Astrocyte of the hippocampus (primary cell): Measurements from ENCODE around the gene MTX1.
"Not testable (repeated sequence)": the region's sequence is repeated elsewhere in the genome, so short reads cannot be mapped to it uniquely, and the experiment has no call there.

Source experiments
- DNase-seq: peaks from one replicate; pipeline ENCODE4 v3.0.0; 2011; ENCODE audit warnings: low read depth, low spot score

The MTX1 gene

GRCh38 chr1:155207806-155208540 lies 522 bp upstream of the MTX1 start, which contains the start of gene THBS3:
Gene THBS3 (minus strand): TSS chr1:155207897. CDS start chr1:155207876, 21 bp downstream.
- peak; percentile 91 for DNase-seq

DNA sequence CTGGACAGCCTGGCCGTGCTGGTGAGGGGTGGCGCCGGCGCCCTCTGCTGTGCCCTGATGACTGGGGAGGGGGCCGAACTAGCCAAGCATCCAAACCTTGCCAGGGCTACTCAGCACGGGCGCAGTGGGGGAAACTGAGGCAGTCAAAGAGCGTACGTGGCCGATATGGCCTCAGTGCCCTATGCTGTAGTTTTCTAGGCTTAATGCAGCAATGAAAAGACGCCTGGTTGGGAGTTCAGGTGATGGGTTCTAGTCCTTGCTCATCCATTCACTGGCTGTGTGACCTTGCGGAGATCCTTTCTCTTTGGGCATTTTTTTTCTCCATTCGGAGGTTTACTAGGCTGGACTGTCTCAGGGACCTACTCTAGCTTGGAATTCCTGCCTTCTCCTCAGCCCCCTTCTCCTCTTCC lies 822 bp downstream of the MTX1 start:
- DNase-seq, result no peak

DNA sequence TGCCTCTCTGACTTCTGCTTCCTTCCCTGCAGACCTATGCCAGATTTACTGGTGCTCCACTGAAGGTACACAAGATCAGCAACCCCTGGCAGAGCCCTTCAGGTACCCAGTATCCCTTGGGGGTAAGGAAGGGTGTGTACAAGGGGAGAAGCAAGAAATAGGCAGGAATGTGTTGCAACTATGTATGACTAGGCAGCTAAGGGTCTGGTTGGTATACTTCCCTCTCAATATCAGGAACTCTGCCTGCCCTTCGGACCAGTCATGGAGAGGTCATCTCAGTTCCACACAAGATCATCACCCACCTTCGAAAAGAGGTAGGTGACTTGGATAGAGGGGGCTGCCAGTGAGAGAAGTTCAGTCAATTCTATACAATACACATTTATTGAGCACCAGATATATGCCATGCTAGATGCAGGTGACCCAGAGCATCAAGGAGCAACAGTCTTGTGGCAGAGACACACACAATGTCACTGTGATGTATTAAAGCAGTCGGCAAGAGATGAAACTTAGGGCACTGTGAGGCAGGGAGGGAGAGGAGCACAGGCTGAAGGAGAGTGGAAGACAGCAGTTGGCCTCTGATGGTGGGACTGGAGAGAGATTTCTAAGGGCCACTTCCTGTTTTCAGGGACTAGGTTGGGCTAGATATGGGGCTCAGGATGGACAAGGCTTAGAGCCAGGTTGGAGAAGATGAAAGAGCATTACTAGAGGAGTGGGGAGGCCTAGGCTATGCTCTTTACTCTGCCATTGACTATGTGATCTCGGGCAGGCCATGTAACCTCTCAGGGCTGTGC lies 2.0 kb downstream of the MTX1 start:
- DNase-seq, result no peak

- DNase-seq, result peak; percentile 92
Measured at GRCh38 chr1:155211381-155212050, 3.0 kb downstream of the MTX1 start.

DNA sequence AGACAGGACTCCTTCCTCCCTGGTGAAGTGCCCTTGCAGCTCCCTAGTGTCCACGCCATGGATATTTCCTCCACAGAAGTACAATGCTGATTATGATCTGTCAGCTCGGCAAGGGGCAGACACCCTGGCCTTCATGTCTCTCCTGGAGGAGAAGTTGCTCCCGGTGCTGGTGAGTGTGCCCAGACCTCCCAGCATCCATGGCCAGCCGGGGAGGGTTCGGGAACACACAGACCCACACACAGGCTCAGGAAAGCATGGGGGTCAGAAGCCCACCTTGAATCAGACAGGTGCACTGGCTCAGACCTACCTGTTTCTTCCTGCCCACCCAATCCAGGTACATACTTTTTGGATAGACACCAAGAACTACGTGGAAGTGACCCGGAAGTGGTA lies 3.6 kb downstream of the MTX1 start:
- not testable (repeated sequence) for DNase-seq

DNA sequence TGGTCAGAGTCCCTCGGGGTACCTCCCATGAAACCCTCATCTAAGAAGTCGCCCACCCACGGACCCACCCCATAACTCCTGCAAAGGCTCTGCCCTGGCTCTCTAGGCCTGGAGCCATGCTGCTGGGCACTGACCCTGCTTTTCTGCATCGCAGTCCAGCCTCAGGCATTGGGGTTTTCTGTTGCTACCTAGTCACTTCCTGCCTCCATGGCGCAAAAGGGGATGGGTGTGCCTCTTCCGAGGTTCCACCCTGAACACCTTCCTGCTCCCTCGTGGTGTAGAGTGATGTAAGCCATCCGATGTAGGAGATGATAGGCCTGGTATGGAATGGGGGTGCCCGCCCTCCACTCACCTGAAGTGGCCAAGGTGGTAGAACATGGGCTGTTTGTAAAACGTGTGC lies 6.2 kb downstream of the MTX1 start:
- DNase-seq, result not testable (repeated sequence)

DNA sequence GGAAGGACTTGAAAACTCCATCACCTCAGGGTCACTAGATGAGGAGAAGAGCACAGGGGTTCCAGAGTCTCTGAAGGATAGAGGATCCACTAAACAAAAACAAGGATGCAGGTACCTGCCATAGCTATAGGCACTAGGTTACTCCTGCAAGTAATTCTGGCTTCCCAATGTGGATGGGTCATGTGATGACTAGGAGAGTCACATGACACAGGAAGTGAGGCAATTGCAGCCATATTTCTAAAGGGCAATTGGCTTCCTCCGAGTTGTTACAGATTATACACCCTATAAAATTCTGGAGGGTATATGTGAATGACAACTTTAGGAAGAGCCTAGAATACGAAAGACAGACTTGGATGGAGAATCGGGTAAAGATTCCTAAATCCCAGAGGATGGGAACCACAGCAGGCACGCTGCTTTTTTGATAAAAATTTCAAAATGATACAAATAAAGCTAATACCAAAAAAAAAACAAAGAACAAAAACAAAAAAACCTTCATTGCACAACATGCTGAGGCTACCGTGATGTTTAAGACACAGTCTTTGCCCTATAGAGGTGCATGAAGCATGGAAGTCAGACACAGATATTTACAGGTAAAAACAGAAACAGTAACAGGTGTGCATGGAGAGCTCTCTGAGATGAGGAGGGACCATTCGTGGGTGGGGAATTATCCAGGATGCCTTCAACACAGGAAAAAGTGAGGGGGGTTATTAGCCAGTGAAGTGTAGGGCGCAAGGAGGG lies 10.5 kb downstream of the MTX1 start:
- DNase-seq, result peak; percentile 55

- no peak for DNase-seq
Measured at GRCh38 chr1:155219592-155220031, 11.1 kb downstream of the MTX1 start.

- not testable (repeated sequence) for DNase-seq
Measured at GRCh38 chr1:155220211-155220965, 11.9 kb downstream of the MTX1 start.

- no peak for DNase-seq
Measured at GRCh38 chr1:155223047-155223446, 14.6 kb downstream of the MTX1 start.

- not testable (repeated sequence) for DNase-seq
Measured at GRCh38 chr1:155225404-155225759, 16.9 kb downstream of the MTX1 start.

- peak; percentile 90 for DNase-seq
Measured at GRCh38 chr1:155226188-155226909, 17.9 kb downstream of the MTX1 start.

DNA sequence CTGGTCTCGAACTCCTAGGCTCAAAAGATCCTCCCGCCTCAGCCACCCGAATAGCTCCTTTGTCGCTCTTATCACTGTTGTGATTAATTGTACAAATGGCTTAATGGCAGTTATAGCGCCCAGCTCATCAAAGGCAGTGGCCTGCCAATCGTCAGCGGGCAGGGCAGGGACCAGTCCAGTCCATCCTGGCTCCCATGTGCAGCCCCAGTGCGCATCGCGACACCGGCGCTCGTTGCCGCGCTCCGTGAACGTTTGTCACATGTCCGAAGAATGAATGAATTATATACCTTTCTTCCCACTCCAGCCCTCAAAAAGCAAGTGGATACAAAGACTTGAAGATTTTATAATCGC lies 18.4 kb downstream of the MTX1 start:
- peak; percentile 72 for DNase-seq

DNA sequence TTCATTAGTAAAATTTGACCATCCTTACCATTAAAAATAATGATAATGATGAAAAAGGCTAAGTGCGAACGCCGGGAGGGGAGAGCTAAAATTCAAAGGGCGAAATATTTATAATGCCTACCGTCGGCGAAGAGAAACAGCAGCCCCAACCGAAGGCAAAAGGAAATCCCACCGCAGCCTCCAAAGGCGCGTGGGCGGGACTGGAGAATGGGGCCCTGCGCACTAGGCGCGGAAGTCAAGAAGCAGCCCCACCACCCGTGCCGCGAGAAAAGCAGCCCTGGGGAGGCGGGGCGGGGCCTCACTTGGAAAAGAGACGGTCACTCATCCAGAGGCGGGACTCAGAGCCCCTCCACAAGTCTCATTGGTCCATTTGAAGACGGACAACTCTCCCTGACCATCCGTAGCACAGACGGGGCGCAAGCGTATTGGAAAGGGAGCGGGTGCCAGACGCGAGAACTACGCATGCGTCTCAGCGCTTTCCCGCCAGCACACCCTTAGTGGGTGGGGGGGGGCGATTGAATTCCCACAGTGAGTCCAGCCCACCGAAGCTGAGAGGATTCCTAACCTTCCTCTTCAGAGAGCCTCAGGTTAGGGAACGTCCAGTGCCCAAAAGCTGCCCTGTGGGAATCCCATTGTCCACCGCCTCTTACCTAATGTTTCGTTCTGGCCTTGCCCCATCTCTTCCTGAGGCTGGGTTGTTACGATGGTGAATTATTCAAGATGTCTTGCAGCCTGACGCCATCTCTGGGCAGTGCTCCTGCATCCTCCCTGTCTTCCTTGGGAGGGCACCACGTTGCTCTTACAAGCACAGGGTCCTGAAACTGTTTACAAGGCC lies 19.0 kb downstream of the MTX1 start:
- DNase-seq, result peak; percentile 99

DNA sequence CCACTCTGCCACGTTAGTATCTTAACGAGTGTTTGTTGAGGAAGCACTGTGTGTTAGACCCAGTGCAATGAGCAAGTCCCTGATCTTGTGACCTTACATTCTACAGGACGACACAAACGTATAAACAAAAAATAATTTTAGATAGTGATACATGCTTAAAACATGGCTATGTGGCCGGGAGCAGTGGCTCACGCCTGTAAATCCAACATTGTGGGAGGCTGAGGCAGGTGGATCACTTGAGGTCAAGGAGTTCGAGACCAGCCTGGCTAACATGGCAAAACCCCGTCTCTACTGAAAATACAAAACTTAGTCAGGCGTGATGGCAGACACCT lies 19.6 kb downstream of the MTX1 start:
- no peak for DNase-seq

- not testable (repeated sequence) for DNase-seq
Measured at GRCh38 chr1:155231302-155231701, 22.8 kb downstream of the MTX1 start.

- DNase-seq, result peak; percentile 95
Measured at GRCh38 chr1:155232001-155232978, 23.8 kb downstream of the MTX1 start.

- DNase-seq, result not testable (repeated sequence)
Measured at GRCh38 chr1:155233502-155233901, 25.0 kb downstream of the MTX1 start.
